ENCODE data around the gene POLR1D. TPM values are rescaled to one million over a fixed set of nuclear protein-coding genes. Genes with fewer than 3 reads are reported as not detected.

Gene POLR1D
- total and polyA plus RNA-seq, 2 experiments from 2014 or later, result 177 to 197 TPM

DNA sequence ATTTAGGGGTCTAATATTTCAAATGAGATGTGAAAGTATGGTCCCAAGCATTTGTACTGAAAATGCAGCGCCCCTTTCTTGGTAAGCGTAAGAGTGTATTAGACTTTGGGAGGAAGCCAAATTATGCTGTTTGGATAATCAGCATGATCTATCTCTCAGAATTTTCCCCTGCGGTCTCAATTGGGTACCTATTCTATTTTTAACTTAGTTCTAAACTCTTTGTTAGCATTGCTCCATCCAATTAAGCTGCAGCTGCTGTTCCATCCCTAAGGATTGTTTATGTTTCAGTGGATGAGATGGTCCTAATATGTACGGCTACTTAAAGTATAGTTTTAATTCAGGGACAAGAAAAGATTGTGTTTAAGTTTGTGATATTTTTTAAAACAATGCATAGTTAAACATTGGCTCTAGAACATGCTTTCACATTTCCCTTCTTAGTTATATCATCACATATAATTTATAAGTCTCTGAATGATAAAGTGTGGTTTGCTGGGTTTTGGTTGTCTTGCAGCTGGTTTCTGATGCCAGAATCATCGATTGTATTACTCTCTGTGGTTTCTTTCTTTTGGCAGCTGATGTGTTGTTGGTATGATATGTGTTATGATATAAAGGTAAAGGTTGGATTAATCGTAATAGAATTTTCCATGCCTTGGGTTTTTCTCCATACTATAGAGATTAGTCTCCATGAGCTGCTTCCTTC, 15.0 kb downstream of the POLR1D start:
- Histone ChIP-seq H3K27me3 (ENCODE audit: insufficient read depth) (no peaks in the 10 kb centered on the region), H3K27ac (ENCODE audit: low read depth) (no peak overlapping the region), H3F3A (replicated peaks; ENCODE audit: low read depth) (no peaks in the 10 kb centered on the region), H2AFZ (no peak overlapping the region), H3K79me2 (replicated peaks; ENCODE audit: insufficient read depth) (peaks cover 79% of the 10 kb centered on the region), H4K20me1 (replicated peaks; ENCODE audit: insufficient read depth) (peaks cover 10% of the 10 kb centered on the region; the same call in 1 of the 2 replicates), H3K9me2 (ENCODE audit: insufficient read depth) (no peaks in the 10 kb centered on the region), H3K4me1 (ENCODE audit: insufficient read depth) (no peaks in the 10 kb centered on the region), H3K4me2 (no peak overlapping the region), H3K36me3 (ENCODE audit: insufficient read depth) (no peaks in the 10 kb centered on the region), H3K4me3 (no peak overlapping the region)
- H3K9me3 Mint-ChIP-seq, result no peaks in the 10 kb centered on the region
- TF ChIP-seq POLR2AphosphoS5 (IDR thresholded peaks at IDR 0.05; ENCODE audit: low read depth), result no peak
- TF ChIP-seq JUNB (IDR thresholded peaks at IDR 0.05; ENCODE audit: unreplicated experiment), result no peak
- no peak for TF ChIP-seq CREB1 (CRISPR knock-in tag; IDR thresholded peaks at IDR 0.05; ENCODE audit: low read depth)
- TF ChIP-seq, protein P1, sequence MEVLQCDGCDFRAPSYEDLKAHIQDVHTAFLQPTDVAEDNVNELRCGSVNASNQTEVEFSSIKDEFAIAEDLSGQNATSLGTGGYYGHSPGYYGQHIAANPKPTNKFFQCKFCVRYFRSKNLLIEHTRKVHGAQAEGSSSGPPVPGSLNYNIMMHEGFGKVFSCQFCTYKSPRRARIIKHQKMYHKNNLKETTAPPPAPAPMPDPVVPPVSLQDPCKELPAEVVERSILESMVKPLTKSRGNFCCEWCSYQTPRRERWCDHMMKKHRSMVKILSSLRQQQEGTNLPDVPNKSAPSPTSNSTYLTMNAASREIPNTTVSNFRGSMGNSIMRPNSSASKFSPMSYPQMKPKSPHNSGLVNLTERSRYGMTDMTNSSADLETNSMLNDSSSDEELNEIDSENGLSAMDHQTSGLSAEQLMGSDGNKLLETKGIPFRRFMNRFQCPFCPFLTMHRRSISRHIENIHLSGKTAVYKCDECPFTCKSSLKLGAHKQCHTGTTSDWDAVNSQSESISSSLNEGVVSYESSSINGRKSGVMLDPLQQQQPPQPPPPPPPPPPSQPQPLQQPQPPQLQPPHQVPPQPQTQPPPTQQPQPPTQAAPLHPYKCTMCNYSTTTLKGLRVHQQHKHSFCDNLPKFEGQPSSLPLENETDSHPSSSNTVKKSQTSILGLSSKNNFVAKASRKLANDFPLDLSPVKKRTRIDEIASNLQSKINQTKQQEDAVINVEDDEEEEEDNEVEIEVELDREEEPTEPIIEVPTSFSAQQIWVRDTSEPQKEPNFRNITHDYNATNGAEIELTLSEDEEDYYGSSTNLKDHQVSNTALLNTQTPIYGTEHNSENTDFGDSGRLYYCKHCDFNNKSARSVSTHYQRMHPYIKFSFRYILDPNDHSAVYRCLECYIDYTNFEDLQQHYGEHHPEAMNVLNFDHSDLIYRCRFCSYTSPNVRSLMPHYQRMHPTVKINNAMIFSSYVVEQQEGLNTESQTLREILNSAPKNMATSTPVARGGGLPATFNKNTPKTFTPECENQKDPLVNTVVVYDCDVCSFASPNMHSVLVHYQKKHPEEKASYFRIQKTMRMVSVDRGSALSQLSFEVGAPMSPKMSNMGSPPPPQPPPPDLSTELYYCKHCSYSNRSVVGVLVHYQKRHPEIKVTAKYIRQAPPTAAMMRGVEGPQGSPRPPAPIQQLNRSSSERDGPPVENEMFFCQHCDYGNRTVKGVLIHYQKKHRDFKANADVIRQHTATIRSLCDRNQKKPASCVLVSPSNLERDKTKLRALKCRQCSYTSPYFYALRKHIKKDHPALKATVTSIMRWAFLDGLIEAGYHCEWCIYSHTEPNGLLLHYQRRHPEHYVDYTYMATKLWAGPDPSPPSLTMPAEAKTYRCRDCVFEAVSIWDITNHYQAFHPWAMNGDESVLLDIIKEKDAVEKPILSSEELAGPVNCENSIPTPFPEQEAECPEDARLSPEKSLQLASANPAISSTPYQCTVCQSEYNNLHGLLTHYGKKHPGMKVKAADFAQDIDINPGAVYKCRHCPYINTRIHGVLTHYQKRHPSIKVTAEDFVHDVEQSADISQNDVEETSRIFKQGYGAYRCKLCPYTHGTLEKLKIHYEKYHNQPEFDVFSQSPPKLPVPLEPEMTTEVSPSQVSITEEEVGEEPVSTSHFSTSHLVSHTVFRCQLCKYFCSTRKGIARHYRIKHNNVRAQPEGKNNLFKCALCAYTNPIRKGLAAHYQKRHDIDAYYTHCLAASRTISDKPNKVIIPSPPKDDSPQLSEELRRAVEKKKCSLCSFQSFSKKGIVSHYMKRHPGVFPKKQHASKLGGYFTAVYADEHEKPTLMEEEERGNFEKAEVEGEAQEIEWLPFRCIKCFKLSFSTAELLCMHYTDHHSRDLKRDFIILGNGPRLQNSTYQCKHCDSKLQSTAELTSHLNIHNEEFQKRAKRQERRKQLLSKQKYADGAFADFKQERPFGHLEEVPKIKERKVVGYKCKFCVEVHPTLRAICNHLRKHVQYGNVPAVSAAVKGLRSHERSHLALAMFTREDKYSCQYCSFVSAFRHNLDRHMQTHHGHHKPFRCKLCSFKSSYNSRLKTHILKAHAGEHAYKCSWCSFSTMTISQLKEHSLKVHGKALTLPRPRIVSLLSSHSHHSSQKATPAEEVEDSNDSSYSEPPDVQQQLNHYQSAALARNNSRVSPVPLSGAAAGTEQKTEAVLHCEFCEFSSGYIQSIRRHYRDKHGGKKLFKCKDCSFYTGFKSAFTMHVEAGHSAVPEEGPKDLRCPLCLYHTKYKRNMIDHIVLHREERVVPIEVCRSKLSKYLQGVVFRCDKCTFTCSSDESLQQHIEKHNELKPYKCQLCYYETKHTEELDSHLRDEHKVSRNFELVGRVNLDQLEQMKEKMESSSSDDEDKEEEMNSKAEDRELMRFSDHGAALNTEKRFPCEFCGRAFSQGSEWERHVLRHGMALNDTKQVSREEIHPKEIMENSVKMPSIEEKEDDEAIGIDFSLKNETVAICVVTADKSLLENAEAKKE (CRISPR knock-in tag; IDR thresholded peaks at IDR 0.05), result no peak
- TF ChIP-seq ZNF114 (CRISPR knock-in tag; IDR thresholded peaks at IDR 0.05), result no peak
- no peak for TF ChIP-seq NANOG (IDR thresholded peaks at IDR 0.05; ENCODE audit: borderline replicate concordance)
- no peak for TF ChIP-seq EZH2 (IDR thresholded peaks at IDR 0.05; ENCODE audit: low read depth, unreplicated experiment)
- TF ChIP-seq, protein P2, sequence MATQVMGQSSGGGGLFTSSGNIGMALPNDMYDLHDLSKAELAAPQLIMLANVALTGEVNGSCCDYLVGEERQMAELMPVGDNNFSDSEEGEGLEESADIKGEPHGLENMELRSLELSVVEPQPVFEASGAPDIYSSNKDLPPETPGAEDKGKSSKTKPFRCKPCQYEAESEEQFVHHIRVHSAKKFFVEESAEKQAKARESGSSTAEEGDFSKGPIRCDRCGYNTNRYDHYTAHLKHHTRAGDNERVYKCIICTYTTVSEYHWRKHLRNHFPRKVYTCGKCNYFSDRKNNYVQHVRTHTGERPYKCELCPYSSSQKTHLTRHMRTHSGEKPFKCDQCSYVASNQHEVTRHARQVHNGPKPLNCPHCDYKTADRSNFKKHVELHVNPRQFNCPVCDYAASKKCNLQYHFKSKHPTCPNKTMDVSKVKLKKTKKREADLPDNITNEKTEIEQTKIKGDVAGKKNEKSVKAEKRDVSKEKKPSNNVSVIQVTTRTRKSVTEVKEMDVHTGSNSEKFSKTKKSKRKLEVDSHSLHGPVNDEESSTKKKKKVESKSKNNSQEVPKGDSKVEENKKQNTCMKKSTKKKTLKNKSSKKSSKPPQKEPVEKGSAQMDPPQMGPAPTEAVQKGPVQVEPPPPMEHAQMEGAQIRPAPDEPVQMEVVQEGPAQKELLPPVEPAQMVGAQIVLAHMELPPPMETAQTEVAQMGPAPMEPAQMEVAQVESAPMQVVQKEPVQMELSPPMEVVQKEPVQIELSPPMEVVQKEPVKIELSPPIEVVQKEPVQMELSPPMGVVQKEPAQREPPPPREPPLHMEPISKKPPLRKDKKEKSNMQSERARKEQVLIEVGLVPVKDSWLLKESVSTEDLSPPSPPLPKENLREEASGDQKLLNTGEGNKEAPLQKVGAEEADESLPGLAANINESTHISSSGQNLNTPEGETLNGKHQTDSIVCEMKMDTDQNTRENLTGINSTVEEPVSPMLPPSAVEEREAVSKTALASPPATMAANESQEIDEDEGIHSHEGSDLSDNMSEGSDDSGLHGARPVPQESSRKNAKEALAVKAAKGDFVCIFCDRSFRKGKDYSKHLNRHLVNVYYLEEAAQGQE (IDR thresholded peaks at IDR 0.05; ENCODE audit: unreplicated experiment), result no peak
- TF ChIP-seq ZNF331 (CRISPR knock-in tag; IDR thresholded peaks at IDR 0.05; ENCODE audit: low read depth), result no peak
- TF ChIP-seq STAT1 (IDR thresholded peaks at IDR 0.05; ENCODE audit: unreplicated experiment), result no peak
- DNase-seq (ENCODE audit: low spot score), result no peak
- H3K27me3 Mint-ChIP-seq (ENCODE audit: insufficient read depth, low read depth, poor library complexity), result no peaks in the 10 kb centered on the region
- H3K4me3 Mint-ChIP-seq, result no peak overlapping the region
- H3K4me1 Mint-ChIP-seq, result peaks cover 4% of the 10 kb centered on the region; the same call in 1 of the 3 replicates
- no peaks in the 10 kb centered on the region for H3K36me3 Mint-ChIP-seq (ENCODE audit: low read depth)
- no peak for ATAC-seq
- H3K27ac Mint-ChIP-seq, result no peak overlapping the region

Measured in GM23338 (cell line).